Tibial nerve (tissue), 4 donors: ENCODE measurements around the gene NTRK3. TPM values are rescaled to one million over a fixed set of nuclear protein-coding genes. Genes with fewer than 3 reads are reported as not detected.

Source experiments
- DNase-seq, 2 donors: peaks; one replicate each; pipeline ENCODE4 v3.0.0-alpha.2; 2019; ENCODE audit warnings: low spot score in 2 of 2
- H3K27ac ChIP-seq, 4 donors: fragments of 200-600 bp; sonication (generic) in 3 of 4; one replicate each; pipeline ENCODE4 v1.5.1; 2017 to 2019; ENCODE audit warnings: mild to moderate bottlenecking in 1 of 4
- H3K27me3 ChIP-seq, 2 donors: fragments of 200-600 bp; sonication (generic) in 1 of 2; one replicate each; pipeline versions ENCODE4 v1.5.1 to v1.6.0; 2017 to 2019
- H3K36me3 ChIP-seq, 3 donors: fragments of 200-600 bp; sonication (generic); one replicate each; pipeline ENCODE4 v1.5.1; 2018 to 2019
- H3K4me1 ChIP-seq, 4 donors: fragments of 200-600 bp; sonication (generic) in 3 of 4; one replicate each; pipeline ENCODE4 v1.5.1; 2017 to 2019
- H3K4me3 ChIP-seq, 4 donors: fragments of 200-600 bp; sonication (generic) in 3 of 4; one replicate each; pipeline ENCODE4 v1.5.1; 2017 to 2019; ENCODE audit warnings: mild to moderate bottlenecking in 1 of 4, moderate library complexity in 1 of 4
- H3K9me3 ChIP-seq, 4 donors: fragments of 200-600 bp; sonication (generic) in 3 of 4; one replicate each; pipeline ENCODE4 v1.5.1; 2017 to 2019
- CTCF ChIP-seq, 5 experiments: fragments of 200-600 bp in 3 of 5; fragments of 450-650 bp in 2 of 5; sonication (generic) in 3 of 5; IDR thresholded peaks; one replicate each; pipeline ENCODE4 v1.5.1; 2016 to 2019; ENCODE audit warnings: antibody characterized with exemption in 5 of 5, mild to moderate bottlenecking in 3 of 5, moderate library complexity in 2 of 5
- EP300 ChIP-seq, 2 donors: sonication (generic); formaldehyde crosslinking; IDR thresholded peaks; one replicate each; pipeline ENCODE4 v1.6.1; 2017; ENCODE audit warnings: antibody characterized with exemption in 2 of 2, mild to moderate bottlenecking in 1 of 2
- POLR2A ChIP-seq, 2 donors: fragments of 450-650 bp; IDR thresholded peaks; one replicate each; pipeline ENCODE4 v1.6.1; 2017; ENCODE audit warnings: antibody characterized with exemption in 2 of 2, mild to moderate bottlenecking in 2 of 2, moderate library complexity in 2 of 2
- WGBS, 2 donors: methylation state at CpG; one replicate each; pipeline ENCODE4 v1.1.5; 2018; 5-methylcytosine and 5-hydroxymethylcytosine counted together
- total RNA-seq, 4 donors: library from RNA; depleted of rRNA; stranded (reverse); fragments of >200 nt; gene quantifications; one replicate each; pipeline ENCODE4 v1.1.0, GENCODE V29; 2016

Gene NTRK3
- total RNA-seq, 4 donors from 2014 or later, result 53.4 to 85.9 (median 83.6) TPM

- DNase-seq, result no peak
- Histone ChIP-seq H3K27ac (no peak overlapping the region), H3K4me3 (no peak overlapping the region), H3K4me1 (no peaks in the 10 kb centered on the region), H3K27me3 (no peaks in the 10 kb centered on the region), H3K36me3 (no peaks in the 10 kb centered on the region), H3K9me3 (no peaks in the 10 kb centered on the region)
- TF ChIP-seq POLR2A (IDR thresholded peaks at IDR 0.05), result no peak
- no peak for TF ChIP-seq EP300 (IDR thresholded peaks at IDR 0.05)
- no peak for TF ChIP-seq CTCF (IDR thresholded peaks at IDR 0.05)
- 84 to 86% methylated on average over 3 of the region's 3 CpGs for WGBS, 2 donors
These were observed 427.9 kb downstream of the NTRK3 start for GRCh38 chr15:87828608-87829007.

GRCh38 chr15:87827131-87827530, 429.4 kb downstream of the NTRK3 start:
- Histone ChIP-seq H3K4me3 (no peak overlapping the region), H3K27me3 (no peaks in the 10 kb centered on the region), H3K9me3 (no peaks in the 10 kb centered on the region), H3K4me1 (no peaks in the 10 kb centered on the region), H3K27ac (no peak overlapping the region), H3K36me3 (no peaks in the 10 kb centered on the region)
- TF ChIP-seq POLR2A (IDR thresholded peaks at IDR 0.05) (no peak), CTCF (IDR thresholded peaks at IDR 0.05) (no peak), EP300 (IDR thresholded peaks at IDR 0.05) (no peak)
- 91 to 94% methylated on average over 3 of the region's 3 CpGs for WGBS, 2 donors
- no peak for DNase-seq

DNA sequence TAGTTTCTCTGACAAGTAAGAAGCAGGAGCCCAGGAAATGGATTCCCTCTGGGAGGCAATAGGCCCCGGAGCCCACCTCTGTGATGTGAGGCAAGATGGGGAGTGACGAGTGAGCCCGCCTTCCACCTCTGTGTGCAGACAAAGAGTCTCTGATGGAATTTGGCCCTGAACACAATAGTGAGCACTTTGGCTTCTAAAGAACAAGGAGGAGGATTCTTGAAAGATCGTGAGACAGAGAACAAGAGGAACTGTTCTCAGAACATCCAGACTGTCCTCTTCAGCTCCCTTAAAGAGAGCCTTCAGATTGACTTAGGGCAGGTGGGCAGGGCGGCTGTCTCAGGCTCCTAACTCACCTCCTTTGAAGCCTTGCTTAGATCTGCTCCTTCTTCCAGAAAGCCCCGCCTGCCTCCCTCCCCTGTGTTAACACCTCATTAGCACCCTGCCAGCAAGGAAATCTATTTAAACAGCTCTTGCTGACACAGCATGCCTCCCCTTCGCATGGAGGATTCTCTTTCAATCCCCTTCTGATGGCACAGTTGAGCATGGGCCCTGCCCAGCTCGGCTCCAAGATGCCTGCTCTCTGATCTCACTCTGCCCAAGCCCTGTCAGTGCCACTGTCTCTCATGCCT, 430.3 kb downstream of the NTRK3 start:
- H3K9me3 ChIP-seq, result no peaks in the 10 kb centered on the region
- no peak for DNase-seq
- WGBS, 2 donors, result 62 to 69% methylated on average over 8 of the region's 8 CpGs
- H3K4me1 ChIP-seq, result no peaks in the 10 kb centered on the region
- H3K36me3 ChIP-seq, result no peaks in the 10 kb centered on the region
- TF ChIP-seq EP300 (IDR thresholded peaks at IDR 0.05), result no peak
- TF ChIP-seq CTCF (IDR thresholded peaks at IDR 0.05), result no peak
- TF ChIP-seq POLR2A (IDR thresholded peaks at IDR 0.05), result no peak
- H3K27me3 ChIP-seq, result no peaks in the 10 kb centered on the region
- no peak overlapping the region for H3K27ac ChIP-seq
- H3K4me3 ChIP-seq, result no peak overlapping the region

DNA sequence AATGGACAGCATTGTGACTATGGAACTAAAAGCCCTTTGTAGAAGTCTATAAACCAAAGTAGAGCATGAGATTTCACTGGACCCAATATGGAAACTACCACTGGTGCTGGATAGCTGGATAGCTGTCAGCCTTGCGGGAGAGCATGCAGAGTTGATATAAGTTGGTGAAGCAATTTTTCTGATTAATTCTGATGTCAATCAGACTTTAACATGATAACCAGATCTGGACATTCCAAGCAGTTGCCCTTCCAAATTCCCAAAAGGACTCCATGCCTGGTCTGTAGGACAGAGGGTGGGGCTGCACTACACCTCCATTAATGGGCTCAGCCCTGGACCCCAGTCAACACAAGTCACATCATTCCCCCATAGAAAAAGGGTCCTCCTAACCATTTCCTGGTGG, 437.8 kb downstream of the NTRK3 start:
- DNase-seq, result no peak
- no peaks in the 10 kb centered on the region for H3K4me1 ChIP-seq
- H3K36me3 ChIP-seq, result no peaks in the 10 kb centered on the region
- no peaks in the 10 kb centered on the region for H3K27me3 ChIP-seq
- no peak overlapping the region for H3K4me3 ChIP-seq
- H3K9me3 ChIP-seq, result no peaks in the 10 kb centered on the region
- 81 to 96% methylated on average over 1 of the region's 1 CpG for WGBS, 2 donors
- no peak overlapping the region for H3K27ac ChIP-seq
- no peak for TF ChIP-seq POLR2A (IDR thresholded peaks at IDR 0.05)
- no peak for TF ChIP-seq CTCF (IDR thresholded peaks at IDR 0.05)
- TF ChIP-seq EP300 (IDR thresholded peaks at IDR 0.05), result no peak

DNA sequence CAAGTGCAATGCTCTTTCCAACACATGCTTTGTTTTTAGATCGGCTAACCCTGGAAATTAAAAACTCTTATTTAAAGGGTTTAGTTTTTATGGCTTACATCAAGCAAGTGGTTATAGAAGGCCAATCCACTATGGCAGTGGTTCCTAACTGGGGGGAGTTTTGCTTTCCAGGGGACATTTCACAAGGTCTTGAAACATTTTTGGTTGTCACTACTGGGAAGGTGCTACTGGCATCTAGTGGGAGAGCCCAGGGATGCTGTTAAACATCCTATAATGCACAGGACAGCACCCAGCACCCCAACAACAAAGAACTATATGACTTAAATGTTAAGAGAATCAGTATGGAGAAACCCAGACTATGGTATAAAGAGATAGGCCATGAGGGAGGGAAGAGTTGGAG, 439.0 kb downstream of the NTRK3 start:
- H3K27me3 ChIP-seq, result no peaks in the 10 kb centered on the region
- TF ChIP-seq CTCF (IDR thresholded peaks at IDR 0.05) (no peak), EP300 (IDR thresholded peaks at IDR 0.05) (no peak), POLR2A (IDR thresholded peaks at IDR 0.05) (no peak)
- DNase-seq, result no peak
- no peaks in the 10 kb centered on the region for H3K36me3 ChIP-seq
- 90 to 97% methylated on average over 1 of the region's 1 CpG for WGBS, 2 donors
- no peaks in the 10 kb centered on the region for H3K4me1 ChIP-seq
- no peaks in the 10 kb centered on the region for H3K9me3 ChIP-seq
- no peak overlapping the region for H3K4me3 ChIP-seq
- no peak overlapping the region for H3K27ac ChIP-seq
